Nephron (organoid): ENCODE results near the gene NCAN.

Experiments
- H3K27ac Mint-ChIP-seq, 3 experiments: 2 replicates each; pipeline ENCODE4 v1.8.0; 2020; ENCODE audit warnings: mixed read lengths in 3 of 3, mild to moderate bottlenecking in 2 of 3, moderate library complexity in 1 of 3
- H3K27me3 Mint-ChIP-seq: 2 replicates; pipeline ENCODE4 v1.8.0; 2021; ENCODE audit warnings: low read depth, mild to moderate bottlenecking, moderate library complexity, mixed read lengths
- H3K36me3 Mint-ChIP-seq: 2 replicates; pipeline ENCODE4 v1.8.0; 2020; ENCODE audit warnings: low read depth, mixed read lengths
- H3K4me1 Mint-ChIP-seq: 2 replicates; pipeline ENCODE4 v1.8.0; 2020; ENCODE audit warnings: mixed read lengths
- H3K4me3 Mint-ChIP-seq, 3 experiments: 2 replicates each; pipeline ENCODE4 v1.8.0; 2020; ENCODE audit warnings: mild to moderate bottlenecking in 3 of 3, mixed read lengths in 3 of 3, moderate library complexity in 2 of 3
- H3K9me3 Mint-ChIP-seq: 2 replicates; pipeline ENCODE4 v1.8.0; 2020; ENCODE audit warnings: mixed read lengths
- CTCF ChIP-seq, 3 experiments: fragments of 200-600 bp; sonication (generic); IDR thresholded peaks; one replicate each; pipeline ENCODE4 v1.5.0; 2021; ENCODE audit warnings: antibody characterized with exemption in 3 of 3; ENCODE audit not compliant: unreplicated experiment in 3 of 3

Gene NCAN

GRCh38 chr19:19179548-19180441 is 32.0 kb upstream of the NCAN start:
- no peak overlapping the region for H3K27ac Mint-ChIP-seq
- no peaks in the 10 kb centered on the region for H3K4me1 Mint-ChIP-seq
- peaks cover 17% of the 10 kb centered on the region for H3K36me3 Mint-ChIP-seq
- no peaks in the 10 kb centered on the region for H3K9me3 Mint-ChIP-seq
- H3K27me3 Mint-ChIP-seq = no peaks in the 10 kb centered on the region
- no peak overlapping the region for H3K4me3 Mint-ChIP-seq
- TF ChIP-seq CTCF (IDR thresholded peaks at IDR 0.05; ENCODE audit: unreplicated experiment in 3 of 3) = no peak

- Mint-ChIP-seq H3K4me3 (no peak overlapping the region), H3K36me3 (peaks cover 22% of the 10 kb centered on the region), H3K27ac (no peak overlapping the region), H3K9me3 (no peaks in the 10 kb centered on the region), H3K4me1 (no peaks in the 10 kb centered on the region), H3K27me3 (no peaks in the 10 kb centered on the region)
- TF ChIP-seq CTCF (IDR thresholded peaks at IDR 0.05; ENCODE audit: unreplicated experiment in 3 of 3) = no peak
These were observed 30.2 kb upstream of the NCAN start for GRCh38 chr19:19181488-19181998.

GRCh38 chr19:19185853-19186740 is 25.7 kb upstream of the NCAN start:
- H3K27me3 Mint-ChIP-seq = no peaks in the 10 kb centered on the region
- H3K4me3 Mint-ChIP-seq = no peak overlapping the region
- H3K27ac Mint-ChIP-seq = no peak overlapping the region
- H3K36me3 Mint-ChIP-seq = peaks cover 27% of the 10 kb centered on the region
- peak; percentile 11 to 45 (median 27) for TF ChIP-seq CTCF (IDR thresholded peaks at IDR 0.05; ENCODE audit: unreplicated experiment in 3 of 3)
- H3K4me1 Mint-ChIP-seq = no peaks in the 10 kb centered on the region
- no peaks in the 10 kb centered on the region for H3K9me3 Mint-ChIP-seq

GRCh38 chr19:19186742-19187141 is 25.0 kb upstream of the NCAN start:
- TF ChIP-seq CTCF (IDR thresholded peaks at IDR 0.05; ENCODE audit: unreplicated experiment in 3 of 3) = no peak
- Mint-ChIP-seq H3K4me3 (no peak overlapping the region), H3K9me3 (no peaks in the 10 kb centered on the region), H3K27me3 (no peaks in the 10 kb centered on the region), H3K36me3 (peaks cover 22% of the 10 kb centered on the region), H3K4me1 (no peaks in the 10 kb centered on the region), H3K27ac (no peak overlapping the region)

- Mint-ChIP-seq H3K4me1 (peaks cover 22% of the 10 kb centered on the region), H3K9me3 (no peaks in the 10 kb centered on the region), H3K36me3 (peaks cover 9% of the 10 kb centered on the region), H3K27ac (peak overlapping the region; percentile 99 to 100 (median 99)), H3K27me3 (no peaks in the 10 kb centered on the region), H3K4me3 (peak overlapping the region; percentile 97 to 100 (median 99))
- TF ChIP-seq CTCF (IDR thresholded peaks at IDR 0.05; ENCODE audit: unreplicated experiment in 3 of 3) = no peak
These were observed 20.0 kb upstream of the NCAN start for GRCh38 chr19:19191768-19192077.
